ENCODE results near the gene MYO9A.
"Not testable (repeated sequence)": the region's sequence is repeated elsewhere in the genome, so short reads cannot be mapped to it uniquely, and the experiment has no call there.

Gene MYO9A

GRCh38 chr15:71945012-71945411, 172.9 kb downstream of the MYO9A start:
- DNase-seq (ENCODE audit: low read depth in 2 of 2), result no peak

- DNase-seq (ENCODE audit: low read depth in 2 of 2), result no peak
Measured at GRCh38 chr15:71943806-71944205, 174.1 kb downstream of the MYO9A start.

- DNase-seq (ENCODE audit: low read depth in 2 of 2), result no peak
Measured at GRCh38 chr15:71939981-71940588, 177.9 kb downstream of the MYO9A start.

- no peak for DNase-seq (ENCODE audit: low read depth in 2 of 2)
Measured at GRCh38 chr15:71937650-71938311, 180.2 kb downstream of the MYO9A start.

- DNase-seq (ENCODE audit: low read depth in 2 of 2), result no peak
Measured at GRCh38 chr15:71934446-71934845, 183.5 kb downstream of the MYO9A start.

- DNase-seq (ENCODE audit: low read depth in 2 of 2), result no peak
Measured at GRCh38 chr15:71932689-71933088, 185.3 kb downstream of the MYO9A start.

- no peak for DNase-seq (ENCODE audit: low read depth in 2 of 2)
Measured at GRCh38 chr15:71931261-71931660, 186.7 kb downstream of the MYO9A start.

- DNase-seq (ENCODE audit: low read depth in 2 of 2), result no peak
Measured at GRCh38 chr15:71925145-71925544, 192.8 kb downstream of the MYO9A start.

- no peak for DNase-seq (ENCODE audit: low read depth in 2 of 2)
Measured at GRCh38 chr15:71921191-71921590, 196.8 kb downstream of the MYO9A start.

- DNase-seq (ENCODE audit: low read depth in 2 of 2), result no peak
Measured at GRCh38 chr15:71920573-71920972, 197.4 kb downstream of the MYO9A start.

- no peak for DNase-seq (ENCODE audit: low read depth in 2 of 2)
Measured at GRCh38 chr15:71916834-71917233, 201.1 kb downstream of the MYO9A start.

GRCh38 chr15:71914092-71914491, 203.9 kb downstream of the MYO9A start:
- no peak for DNase-seq (ENCODE audit: low read depth in 2 of 2)

- no peak for DNase-seq (ENCODE audit: low read depth in 2 of 2)
Measured at GRCh38 chr15:71899674-71900073, 218.3 kb downstream of the MYO9A start.

- no peak for DNase-seq (ENCODE audit: low read depth in 2 of 2)
Measured at GRCh38 chr15:71893691-71894090, 224.3 kb downstream of the MYO9A start.

GRCh38 chr15:71892335-71892734, 225.6 kb downstream of the MYO9A start:
- DNase-seq (ENCODE audit: low read depth in 2 of 2), result no peak

- no peak for DNase-seq (ENCODE audit: low read depth in 2 of 2)
Measured at GRCh38 chr15:71891026-71891425, 226.9 kb downstream of the MYO9A start.

GRCh38 chr15:71889947-71890346, 228.0 kb downstream of the MYO9A start:
- no peak for DNase-seq (ENCODE audit: low read depth in 2 of 2)

- DNase-seq (ENCODE audit: low read depth in 2 of 2), result no peak
Measured at GRCh38 chr15:71889385-71889784, 228.6 kb downstream of the MYO9A start.

- no peak for DNase-seq (ENCODE audit: low read depth in 2 of 2)
Measured at GRCh38 chr15:71888797-71889196, 229.2 kb downstream of the MYO9A start.

GRCh38 chr15:71885390-71885789, 232.6 kb downstream of the MYO9A start:
- no peak for DNase-seq (ENCODE audit: low read depth in 2 of 2)

- DNase-seq (ENCODE audit: low read depth in 2 of 2), result no peak
Measured at GRCh38 chr15:71883447-71883846, 234.5 kb downstream of the MYO9A start.

- DNase-seq (ENCODE audit: low read depth in 2 of 2), result no peak
Measured at GRCh38 chr15:71880276-71880675, 237.7 kb downstream of the MYO9A start.

- DNase-seq (ENCODE audit: low read depth in 2 of 2), result no peak
Measured at GRCh38 chr15:71874245-71874644, 243.7 kb downstream of the MYO9A start.

- DNase-seq (ENCODE audit: low read depth in 2 of 2), result not testable (repeated sequence)
Measured at GRCh38 chr15:71858232-71858631, 259.7 kb downstream of the MYO9A start.
